Posterior vena cava (tissue), 2 donors: ENCODE results near the gene CCDC24. TPM values are rescaled to one million over a fixed set of nuclear protein-coding genes. Genes with fewer than 3 reads are reported as not detected.
A peak's percentile ranks its signal among the peaks of the same experiment; 100 is the strongest.

Experiments used
- DNase-seq: peaks from one replicate; pipeline ENCODE4 v3.0.0-alpha.2; 2020; ENCODE audit warnings: low spot score
- intact Hi-C, 2 donors: fragments of 100-400 bp; cut with DNase I; formaldehyde crosslinking; loops; one replicate each; pipeline versions ENCODE4 v1.14.1 to v1.14.2; 2022 to 2023
- total RNA-seq, 2 donors: library from RNA; stranded (reverse); fragmentation: NEBNext Ultra II Directional; extraction: Animal tissue kit (Norgen Biotek cat#: 25700); gene quantifications; one replicate each; pipeline ENCODE4 v1.2.1, GENCODE V29; 2021
- donor health status: DM: yes; HTN: yes; CAD: no.
- donor health status: DM: yes; HTN: yes; CAD: no.

Gene CCDC24
- total RNA-seq, 2 donors from 2014 or later = 2.5 to 4.1 TPM

- no peak for DNase-seq
- intact Hi-C loops = no loop called here
Observed at GRCh38 chr1:44014365-44015104, 23.1 kb downstream of the CCDC24 start.

GRCh38 chr1:44015206-44015605, 23.8 kb downstream of the CCDC24 start:
- no peak for DNase-seq
- intact Hi-C loops = no loop called here

GRCh38 chr1:44016041-44016889, 24.9 kb downstream of the CCDC24 start:
- intact Hi-C loops = no loop called here
- no peak for DNase-seq

GRCh38 chr1:44016890-44017400, 25.5 kb downstream of the CCDC24 start:
- DNase-seq = no peak
- intact Hi-C loops = no loop called here

- intact Hi-C loops = no loop called here
- DNase-seq = no peak
Observed at GRCh38 chr1:44019466-44019948, 28.1 kb downstream of the CCDC24 start.

GRCh38 chr1:44020464-44020863, 29.1 kb downstream of the CCDC24 start:
- DNase-seq = no peak
- intact Hi-C loops = no loop called here

- DNase-seq = no peak
Observed at GRCh38 chr1:44021156-44021555, 29.8 kb downstream of the CCDC24 start.

GRCh38 chr1:44021581-44022321, 30.4 kb downstream of the CCDC24 start:
- DNase-seq = no peak
- intact Hi-C loops = no loop called here

More at GRCh38 chr1:44021156-44021555, 29.8 kb downstream of the CCDC24 start:
- intact Hi-C loops = no loop called here

- intact Hi-C loops = no loop called here
- no peak for DNase-seq
Observed at GRCh38 chr1:44024031-44024902, 32.9 kb downstream of the CCDC24 start.

- intact Hi-C loops = no loop called here
- DNase-seq = no peak
Observed at GRCh38 chr1:44024903-44025525, 33.6 kb downstream of the CCDC24 start.

- intact Hi-C loops = no loop called here
- no peak for DNase-seq
Observed at GRCh38 chr1:44025816-44026215, 34.4 kb downstream of the CCDC24 start.

- intact Hi-C loops = no loop called here
- DNase-seq = no peak
Observed at GRCh38 chr1:44027320-44027719, 35.9 kb downstream of the CCDC24 start.

GRCh38 chr1:44029260-44029910, 38.0 kb downstream of the CCDC24 start:
- intact Hi-C loops = no loop called here
- DNase-seq = no peak

GRCh38 chr1:44029911-44030604, 38.7 kb downstream of the CCDC24 start:
- intact Hi-C loops = loop anchor here in 1 of 2 donors (5.0 kb wide), 1 partner anchor 33 kb away; no protein-coding TSS in a partner anchor
- DNase-seq = peak; percentile 96

- DNase-seq = no peak
- intact Hi-C loops = loop anchor here in 1 of 2 donors (5.0 kb wide), 1 partner anchor 33 kb away; no protein-coding TSS in a partner anchor
Observed at GRCh38 chr1:44030605-44031251, 39.3 kb downstream of the CCDC24 start.
